Measurements from ENCODE around the gene MTMR10.

GRCh38 chr15:30963681-30964080 lies 27.7 kb downstream of the MTMR10 start:
- TF ChIP-seq EP300 (IDR thresholded peaks at IDR 0.05) (no peak), RNF2 (IDR thresholded peaks at IDR 0.05; ENCODE audit: borderline replicate concordance, low read depth) (no peak), CTCF (IDR thresholded peaks at IDR 0.05) (no peak), HDAC2 (IDR thresholded peaks at IDR 0.05) (no peak), CHD2 (IDR thresholded peaks at IDR 0.05; ENCODE audit: low read length, partially characterized antibody) (no peak)

Measured in A549 (cell line).